Karpas-422 (cell line): ENCODE measurements around the gene GNRH2. TPM values are rescaled to one million over a fixed set of nuclear protein-coding genes. Genes with fewer than 3 reads are reported as not detected.

Experiments used
- DNase-seq: peaks from one replicate; pipeline ENCODE4 v3.0.0-alpha.2; 2015
- H2AFZ ChIP-seq: fragments of 200-600 bp; sonication (generic); 2 replicates; pipeline ENCODE4 v1.6.1; 2014; ENCODE audit warnings: antibody characterized with exemption, low read length, mixed read lengths
- H3K27ac ChIP-seq: fragments of 200-600 bp; sonication (generic); 2 replicates; pipeline ENCODE4 v1.5.1; 2014; ENCODE audit warnings: mild to moderate bottlenecking, low read length, moderate library complexity
- H3K27me3 ChIP-seq: fragments of 200-600 bp; sonication (generic); 2 replicates; pipeline ENCODE4 v1.6.1; 2014; ENCODE audit warnings: low read length, mixed read lengths
- H3K36me3 ChIP-seq: fragments of 200-600 bp; sonication (generic); 2 replicates; pipeline ENCODE4 v1.6.1; 2014; ENCODE audit warnings: low read length, mixed read lengths; ENCODE audit not compliant: insufficient read depth
- H3K4me1 ChIP-seq: fragments of 200-600 bp; sonication (generic); 2 replicates; pipeline ENCODE4 v1.6.1; 2014; ENCODE audit warnings: mild to moderate bottlenecking, low read length, mixed read lengths
- H3K4me2 ChIP-seq: fragments of 200-600 bp; sonication (generic); 2 replicates; pipeline ENCODE4 v1.6.1; 2014; ENCODE audit warnings: low read length, low read depth, mild to moderate bottlenecking; ENCODE audit not compliant: poor library complexity, severe bottlenecking
- H3K4me3 ChIP-seq: fragments of 200-600 bp; sonication (generic); 2 replicates; pipeline ENCODE4 v1.5.1; 2014; ENCODE audit warnings: mild to moderate bottlenecking, antibody characterized with exemption, low read length, mixed read lengths
- H3K79me2 ChIP-seq: fragments of 200-600 bp; sonication (generic); 2 replicates; pipeline ENCODE4 v1.6.1; 2014; ENCODE audit warnings: mild to moderate bottlenecking, low read length, mixed read lengths
- H3K9ac ChIP-seq: fragments of 200-600 bp; sonication (generic); 2 replicates; pipeline ENCODE4 v1.6.0; 2014; ENCODE audit warnings: low read length
- H3K9me2 ChIP-seq: fragments of 200-600 bp; sonication (generic), shearing (Covaris generic); replicated peaks from 2 replicates; pipeline ENCODE4 v1.6.0; 2014; ENCODE audit warnings: mild to moderate bottlenecking, low read length, moderate library complexity; ENCODE audit not compliant: insufficient read depth
- H3K9me3 ChIP-seq: fragments of 300-700, 200-600 bp; sonication (generic); 2 replicates; pipeline ENCODE4 v1.6.1; 2014; ENCODE audit warnings: low read length, mixed read lengths
- H4K20me1 ChIP-seq: fragments of 200-600 bp; sonication (generic); 2 replicates; pipeline ENCODE4 v1.6.1; 2014; ENCODE audit warnings: mild to moderate bottlenecking, antibody characterized with exemption, low read length, low read depth; ENCODE audit not compliant: insufficient read depth
- total RNA-seq: library from RNA; depleted of rRNA; stranded (reverse); fragments of >200 nt; shearing (Covaris generic); gene quantifications from 2 replicates; pipeline ENCODE4 v1.2.3, GENCODE V29; 2014; ENCODE audit warnings: low replicate concordance

Gene GNRH2
- total RNA-seq, 1 experiment from 2014 or later: 0.52 TPM

- H3K36me3 ChIP-seq: peaks cover 12% of the 10 kb centered on the region; the same call in 1 of the 2 replicates
Measured at GRCh38 chr20:3032624-3033023, 10.8 kb upstream of the GNRH2 start.

GRCh38 chr20:3037654-3038053 lies 5.8 kb upstream of the GNRH2 start:
- H3K27me3 ChIP-seq: no peaks in the 10 kb centered on the region
- H3K4me1 ChIP-seq: no peaks in the 10 kb centered on the region
- H2AFZ ChIP-seq: no peak overlapping the region
- H3K36me3 ChIP-seq: peaks cover 10% of the 10 kb centered on the region; the same call in 1 of the 2 replicates
- no peak overlapping the region for H3K9ac ChIP-seq
- H3K9me3 ChIP-seq: no peaks in the 10 kb centered on the region
- H3K4me2 ChIP-seq: no peak overlapping the region
- no peak overlapping the region for H3K4me3 ChIP-seq
- no peak for DNase-seq
- no peaks in the 10 kb centered on the region for H3K79me2 ChIP-seq
- no peaks in the 10 kb centered on the region for H4K20me1 ChIP-seq
- H3K27ac ChIP-seq: no peak overlapping the region
- H3K9me2 ChIP-seq: no peaks in the 10 kb centered on the region

More at GRCh38 chr20:3032624-3033023, 10.8 kb upstream of the GNRH2 start:
- H4K20me1 ChIP-seq: no peaks in the 10 kb centered on the region
- DNase-seq: no peak
- H3K9me2 ChIP-seq: no peaks in the 10 kb centered on the region
- H3K9me3 ChIP-seq: no peaks in the 10 kb centered on the region
- no peak overlapping the region for H3K4me3 ChIP-seq
- H3K4me1 ChIP-seq: no peaks in the 10 kb centered on the region
- H3K27me3 ChIP-seq: no peaks in the 10 kb centered on the region
- H3K79me2 ChIP-seq: no peaks in the 10 kb centered on the region
- no peak overlapping the region for H3K4me2 ChIP-seq
- no peak overlapping the region for H3K27ac ChIP-seq
- no peak overlapping the region for H3K9ac ChIP-seq
- no peak overlapping the region for H2AFZ ChIP-seq

GRCh38 chr20:3038454-3038853 lies 5.0 kb upstream of the GNRH2 start:
- Histone ChIP-seq H4K20me1 (no peaks in the 10 kb centered on the region), H3K36me3 (peaks cover 10% of the 10 kb centered on the region; the same call in 1 of the 2 replicates), H3K4me1 (no peaks in the 10 kb centered on the region), H3K79me2 (no peaks in the 10 kb centered on the region), H3K9me3 (no peaks in the 10 kb centered on the region), H3K27me3 (no peaks in the 10 kb centered on the region), H3K9ac (no peak overlapping the region), H3K4me2 (no peak overlapping the region), H2AFZ (no peak overlapping the region), H3K4me3 (no peak overlapping the region), H3K9me2 (no peaks in the 10 kb centered on the region), H3K27ac (no peak overlapping the region)
- DNase-seq: no peak

DNA sequence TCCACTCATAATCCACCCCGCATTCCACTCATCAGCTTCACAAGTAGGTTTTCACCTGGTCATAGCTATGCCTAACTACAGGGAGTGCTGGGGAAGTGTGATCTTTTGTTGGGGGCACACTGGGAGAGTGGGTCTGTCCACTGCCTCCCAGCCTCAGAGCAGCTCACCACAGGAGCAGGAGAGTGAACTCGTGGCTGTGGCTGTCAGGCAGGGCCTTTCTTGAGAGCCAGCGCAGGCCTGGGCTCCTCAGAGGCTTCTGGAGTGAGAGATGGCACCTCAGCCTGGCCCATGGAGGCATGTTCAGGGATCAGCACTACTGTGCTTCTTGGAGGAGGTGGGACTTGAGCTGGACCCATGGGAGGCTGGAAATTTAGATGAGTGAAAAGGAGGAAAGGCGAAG lies 4.0 kb upstream of the GNRH2 start:
- no peaks in the 10 kb centered on the region for H3K9me3 ChIP-seq
- H3K4me3 ChIP-seq: no peak overlapping the region
- no peak overlapping the region for H3K27ac ChIP-seq
- no peaks in the 10 kb centered on the region for H3K9me2 ChIP-seq
- H3K9ac ChIP-seq: no peak overlapping the region
- H3K4me1 ChIP-seq: peaks cover 8% of the 10 kb centered on the region
- H3K27me3 ChIP-seq: no peaks in the 10 kb centered on the region
- DNase-seq: no peak
- no peaks in the 10 kb centered on the region for H4K20me1 ChIP-seq
- H3K79me2 ChIP-seq: no peaks in the 10 kb centered on the region
- no peak overlapping the region for H2AFZ ChIP-seq
- H3K36me3 ChIP-seq: peaks cover 10% of the 10 kb centered on the region; the same call in 1 of the 2 replicates
- no peak overlapping the region for H3K4me2 ChIP-seq

DNA sequence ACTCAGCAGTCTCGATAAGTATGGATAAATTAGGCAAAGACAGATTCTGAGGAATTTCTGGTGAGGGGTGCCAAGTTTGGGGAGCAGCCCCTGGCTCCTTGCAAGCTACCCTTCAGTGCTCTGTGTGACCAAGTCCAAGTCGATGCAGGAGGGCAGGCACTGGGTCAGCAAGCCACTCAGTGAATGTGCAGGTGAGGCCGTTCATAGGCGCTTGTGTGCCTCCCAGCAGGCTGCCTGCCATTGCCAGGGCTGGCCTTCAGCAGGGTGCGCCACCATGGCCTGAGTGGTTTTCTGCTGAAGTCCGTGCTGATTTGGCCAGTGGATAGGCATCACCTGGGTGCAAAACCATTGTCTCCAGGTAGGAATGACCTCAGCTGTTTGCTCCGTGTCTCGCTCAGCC lies 3.3 kb upstream of the GNRH2 start:
- H3K9me2 ChIP-seq: no peaks in the 10 kb centered on the region
- H3K9me3 ChIP-seq: no peaks in the 10 kb centered on the region
- H4K20me1 ChIP-seq: no peaks in the 10 kb centered on the region
- DNase-seq: no peak
- no peak overlapping the region for H3K4me2 ChIP-seq
- H3K27ac ChIP-seq: no peak overlapping the region
- H3K27me3 ChIP-seq: no peaks in the 10 kb centered on the region
- H3K36me3 ChIP-seq: peaks cover 10% of the 10 kb centered on the region; the same call in 1 of the 2 replicates
- no peak overlapping the region for H3K4me3 ChIP-seq
- H2AFZ ChIP-seq: no peak overlapping the region
- no peaks in the 10 kb centered on the region for H3K79me2 ChIP-seq
- no peak overlapping the region for H3K9ac ChIP-seq
- H3K4me1 ChIP-seq: peaks cover 15% of the 10 kb centered on the region

DNA sequence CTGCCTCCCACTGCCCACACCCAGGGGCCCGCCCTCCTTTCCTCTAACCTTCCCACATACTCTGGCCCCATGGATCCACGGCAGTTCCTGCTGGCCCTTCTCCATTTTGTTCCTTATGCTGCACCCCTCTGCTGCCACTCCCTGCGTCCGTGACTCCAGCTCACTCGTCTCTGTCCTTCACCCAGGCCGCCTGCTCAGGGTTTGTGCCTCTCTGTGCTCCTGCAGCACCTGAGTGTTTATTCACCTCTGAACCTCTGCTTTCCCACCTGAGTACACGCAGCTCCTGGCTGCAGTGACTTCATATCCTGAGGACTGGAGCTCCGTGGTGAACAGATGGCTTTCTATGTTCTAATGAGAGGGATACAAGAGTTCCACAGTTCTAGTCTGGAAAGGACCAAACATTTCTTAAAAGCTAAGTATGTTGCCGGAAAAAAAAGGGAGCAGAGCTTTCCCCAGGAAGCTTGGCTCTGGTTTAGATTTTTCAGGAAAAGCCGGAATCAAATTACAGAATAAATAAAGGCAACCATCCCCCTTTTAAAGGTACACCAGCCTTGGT lies 1.5 kb upstream of the GNRH2 start:
- H3K9ac ChIP-seq: no peak overlapping the region
- no peak overlapping the region for H3K4me2 ChIP-seq
- no peaks in the 10 kb centered on the region for H3K27me3 ChIP-seq
- peaks cover 23% of the 10 kb centered on the region for H3K4me1 ChIP-seq
- no peaks in the 10 kb centered on the region for H3K9me3 ChIP-seq
- no peaks in the 10 kb centered on the region; the same call in 1 of the 2 replicates for H3K36me3 ChIP-seq
- peaks cover 10% of the 10 kb centered on the region for H3K79me2 ChIP-seq
- H2AFZ ChIP-seq: no peak overlapping the region
- no peak for DNase-seq
- H4K20me1 ChIP-seq: 0 out of 2 replicates have a peak, but pooled peaks cover 2% of the 10 kb centered on the region
- H3K4me3 ChIP-seq: no peak overlapping the region
- H3K27ac ChIP-seq: no peak overlapping the region
- H3K9me2 ChIP-seq: no peaks in the 10 kb centered on the region

GRCh38 chr20:3042625-3043024 lies 797 bp upstream of the GNRH2 start:
- H2AFZ ChIP-seq: no peak overlapping the region
- peaks cover 4% of the 10 kb centered on the region for H3K36me3 ChIP-seq
- H3K4me1 ChIP-seq: peaks cover 30% of the 10 kb centered on the region
- H3K79me2 ChIP-seq: peaks cover 17% of the 10 kb centered on the region
- no peak overlapping the region for H3K4me3 ChIP-seq
- no peak overlapping the region for H3K9ac ChIP-seq
- 0 out of 2 replicates have a peak, but pooled peaks cover 8% of the 10 kb centered on the region for H4K20me1 ChIP-seq
- no peak overlapping the region for H3K27ac ChIP-seq
- DNase-seq: no peak
- H3K27me3 ChIP-seq: no peaks in the 10 kb centered on the region
- H3K4me2 ChIP-seq: no peak overlapping the region
- no peaks in the 10 kb centered on the region for H3K9me2 ChIP-seq
- H3K9me3 ChIP-seq: no peaks in the 10 kb centered on the region

GRCh38 chr20:3044336-3044965 lies 1.0 kb downstream of the GNRH2 start:
- Histone ChIP-seq H3K4me3 (peak overlapping the region; percentile 88), H3K9me2 (no peaks in the 10 kb centered on the region), H3K4me2 (peak overlapping the region; percentile 98), H3K36me3 (peaks cover 18% of the 10 kb centered on the region), H3K27me3 (no peaks in the 10 kb centered on the region), H3K4me1 (peaks cover 31% of the 10 kb centered on the region), H3K27ac (peak overlapping the region; percentile 93), H3K9me3 (no peaks in the 10 kb centered on the region), H2AFZ (no peak overlapping the region), H3K79me2 (peaks cover 20% of the 10 kb centered on the region), H4K20me1 (0 out of 2 replicates have a peak, but pooled peaks cover 9% of the 10 kb centered on the region), H3K9ac (peak overlapping the region; percentile 86)
- DNase-seq: no peak
